GM19099 (cell line): ENCODE results near the gene ALX4.

ENCODE experiments used
- POLR2A ChIP-seq: IDR thresholded peaks from 3 replicates; pipeline ENCODE4 v1.6.1; 2011; ENCODE audit warnings: low read depth; ENCODE audit not compliant: insufficient read length; ENCODE audit errors: extremely low read depth

ALX4 gene

DNA sequence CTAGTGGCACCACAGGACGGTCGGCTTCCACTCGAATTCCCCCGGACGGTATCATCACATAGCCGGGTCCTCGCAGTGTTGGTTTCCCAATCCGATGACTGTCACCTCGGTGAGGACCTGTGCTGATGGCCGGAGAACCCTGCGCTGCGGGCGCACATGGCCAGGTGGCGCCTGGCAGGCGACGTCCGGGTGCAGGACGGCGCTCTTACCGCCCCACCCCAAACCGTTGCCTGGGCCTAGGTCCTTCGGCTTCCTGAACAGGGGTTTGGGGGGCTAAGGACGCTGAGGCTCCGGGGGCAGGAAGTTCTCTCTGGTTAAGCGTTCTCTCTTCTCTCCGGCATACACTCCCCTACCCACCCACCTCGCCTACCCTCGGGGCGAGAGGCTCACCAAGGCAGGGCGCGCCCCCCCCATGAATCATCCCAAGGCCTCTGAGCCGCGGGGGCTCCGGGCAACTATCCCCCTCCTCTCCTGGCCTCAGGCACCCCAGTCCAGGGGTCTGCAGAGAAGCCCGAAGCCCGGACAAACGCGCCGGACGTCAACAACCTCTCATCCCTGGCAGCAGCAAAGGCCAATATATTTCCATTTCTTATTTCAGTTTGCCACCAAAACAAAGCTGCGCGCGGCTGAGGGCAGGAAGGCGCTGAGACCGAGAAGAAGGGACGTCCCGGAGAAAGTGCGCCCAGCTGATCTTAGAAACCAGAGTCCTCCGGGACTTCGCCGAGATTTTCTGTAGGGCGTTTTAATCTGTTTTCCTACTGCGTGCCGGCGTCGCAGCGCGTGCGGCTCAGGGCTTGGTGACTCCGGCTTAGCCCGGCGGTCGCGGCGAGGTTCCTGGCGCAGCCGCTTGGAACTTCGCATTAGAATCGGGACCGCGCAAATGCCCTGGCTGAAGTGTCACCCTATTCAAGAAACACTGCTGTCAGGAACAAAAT lies 5.6 kb downstream of the ALX4 start:
- TF ChIP-seq POLR2A: no peak

DNA sequence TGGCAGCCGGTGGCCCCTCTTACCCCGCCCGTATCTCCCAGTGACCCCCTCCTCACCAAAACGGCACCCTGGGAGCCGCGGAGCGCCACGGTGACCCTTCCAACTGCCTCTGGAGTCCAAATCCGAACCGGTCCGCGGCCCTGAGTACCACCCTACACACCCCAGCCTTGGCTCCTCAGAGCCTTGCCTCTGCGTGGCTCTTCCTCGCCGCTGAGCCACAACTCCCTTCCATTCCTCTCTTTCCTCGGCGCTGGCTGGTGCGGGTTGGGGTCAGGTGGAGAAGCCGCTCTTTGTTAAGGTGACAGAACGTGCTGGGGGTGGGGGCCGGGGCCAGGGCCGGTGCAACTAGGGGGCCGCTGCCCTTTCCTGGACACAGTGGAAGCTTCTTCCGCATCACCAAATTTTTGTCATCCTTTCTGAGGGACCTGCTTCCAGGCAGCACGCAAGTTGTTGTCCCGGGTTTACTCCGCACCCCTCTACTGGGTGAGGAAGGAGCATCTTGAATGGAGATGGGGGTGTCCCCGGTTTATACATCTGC lies 6.5 kb downstream of the ALX4 start:
- TF ChIP-seq POLR2A: no peak

DNA sequence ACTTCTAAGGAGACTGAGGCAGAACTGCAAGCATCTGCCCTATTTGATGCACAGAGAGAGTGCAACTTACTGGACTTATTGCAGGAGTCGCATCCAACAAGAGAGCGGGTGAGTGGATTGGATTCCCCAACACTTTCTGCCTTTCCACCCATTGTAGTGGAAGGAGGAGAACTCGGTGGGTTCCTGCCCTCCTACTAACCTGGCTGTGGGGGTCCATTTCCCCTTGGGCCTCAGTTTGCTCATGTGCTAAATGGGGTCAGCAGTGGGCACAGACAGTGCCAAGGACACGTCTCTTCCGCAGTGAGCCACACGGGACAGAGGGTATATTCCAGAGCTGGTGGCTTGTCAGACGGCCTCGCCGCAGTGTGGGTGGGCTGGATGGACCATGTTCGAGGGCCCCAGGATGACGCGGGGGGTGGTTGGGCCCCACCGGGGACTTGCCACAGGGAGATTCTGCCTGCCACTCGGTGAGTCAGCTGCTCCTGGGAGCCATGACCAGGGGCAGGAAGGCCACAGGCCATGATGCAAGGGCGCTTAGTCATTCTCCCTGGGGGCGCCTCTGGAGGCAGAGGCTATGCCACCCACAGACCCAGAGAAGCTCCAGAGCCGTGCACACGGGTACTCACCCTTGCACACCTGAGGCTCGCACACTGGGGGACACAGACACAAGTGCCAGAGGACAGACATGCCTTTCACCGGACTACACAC lies 8.2 kb downstream of the ALX4 start:
- no peak for TF ChIP-seq POLR2A

DNA sequence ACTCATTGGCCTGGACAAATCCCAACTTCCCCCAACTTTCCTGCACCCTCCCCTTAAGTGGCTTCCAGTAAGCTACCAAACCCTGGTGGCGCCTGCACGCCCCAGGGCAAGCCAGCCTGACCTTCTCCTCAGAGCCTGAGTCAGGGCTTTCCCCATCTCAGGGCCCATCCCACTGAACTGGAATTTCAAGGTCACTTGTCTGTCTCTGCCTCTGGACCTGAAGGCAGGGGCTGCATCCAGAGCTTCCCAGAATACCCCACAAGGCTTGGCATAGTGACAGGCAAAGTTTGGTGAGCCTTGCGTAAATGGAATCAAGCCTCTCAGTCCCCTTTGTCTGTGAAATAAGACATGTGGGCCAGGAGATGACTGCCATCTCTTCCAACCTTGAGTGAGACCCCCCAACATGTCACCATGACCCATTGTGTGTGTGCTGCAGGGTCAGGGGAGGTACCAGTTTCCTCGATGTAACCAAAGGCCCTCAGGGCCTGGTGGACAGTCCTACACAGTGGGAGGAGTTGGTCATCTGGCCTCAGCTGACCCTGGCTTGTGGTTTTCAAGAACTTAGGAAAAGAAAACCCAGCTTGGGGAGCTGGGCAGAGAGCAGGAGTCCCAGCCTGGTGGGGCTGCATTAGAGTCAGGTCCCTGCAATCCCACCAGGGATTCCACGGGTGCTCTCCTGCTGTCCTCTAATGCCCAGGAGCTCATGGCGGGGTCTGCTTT lies 8.9 kb downstream of the ALX4 start:
- TF ChIP-seq POLR2A: no peak

DNA sequence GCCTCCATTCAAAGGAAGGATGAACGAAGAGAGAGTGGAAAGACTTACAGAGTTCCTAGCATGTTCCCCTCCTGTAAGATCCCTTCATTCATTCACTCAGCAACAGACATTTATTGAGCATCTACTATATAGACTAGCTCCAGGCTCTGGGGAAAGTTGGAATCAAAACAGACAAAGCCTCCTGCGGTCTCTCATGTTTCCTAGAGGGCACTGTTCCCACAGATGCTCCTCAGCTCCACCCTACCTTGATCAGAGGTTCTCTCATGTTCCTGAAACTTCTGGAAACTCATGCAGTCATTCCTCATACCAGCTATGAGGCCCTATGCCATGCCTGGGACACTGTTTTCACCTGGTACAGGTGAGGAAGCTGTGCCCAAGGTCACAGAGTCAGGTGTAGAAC lies 11.1 kb downstream of the ALX4 start:
- TF ChIP-seq POLR2A: no peak

DNA sequence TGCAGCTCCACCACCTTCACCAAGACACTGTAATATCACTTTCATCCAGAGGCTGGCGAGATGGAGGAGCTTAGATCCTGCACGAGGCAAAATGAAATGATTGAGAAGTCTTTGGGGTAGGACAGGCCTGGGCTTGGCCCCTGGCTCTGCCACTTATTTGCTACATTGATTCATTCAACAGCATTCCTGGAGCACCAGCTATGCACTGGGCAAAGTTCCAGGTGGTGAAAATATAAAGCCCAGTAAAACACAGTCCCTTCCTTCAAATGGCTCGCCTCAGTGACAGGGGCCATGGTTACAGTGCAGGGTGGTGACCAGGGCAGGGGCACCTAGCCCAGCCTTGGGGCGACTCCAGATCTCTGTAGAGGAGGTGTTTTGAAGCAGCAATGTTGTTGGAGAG lies 19.7 kb downstream of the ALX4 start:
- no peak for TF ChIP-seq POLR2A

DNA sequence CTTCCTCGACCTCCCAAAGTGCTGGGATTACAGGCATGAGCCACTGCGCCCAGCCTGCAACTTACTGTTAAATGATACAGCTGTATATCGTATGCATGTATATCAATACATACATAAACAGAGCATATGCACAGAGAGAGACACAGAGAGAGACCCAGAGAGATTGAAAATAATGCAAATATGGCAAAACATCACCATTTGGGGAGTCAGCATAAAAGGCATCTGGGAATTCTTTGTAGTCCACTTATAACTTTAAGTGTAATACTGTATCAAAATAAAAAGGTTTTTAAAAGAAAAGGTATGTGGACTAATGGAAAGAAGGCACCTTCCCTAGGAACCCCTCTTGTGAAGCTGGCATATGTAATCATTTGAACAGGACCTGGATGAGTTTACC lies 21.8 kb downstream of the ALX4 start:
- no peak for TF ChIP-seq POLR2A

DNA sequence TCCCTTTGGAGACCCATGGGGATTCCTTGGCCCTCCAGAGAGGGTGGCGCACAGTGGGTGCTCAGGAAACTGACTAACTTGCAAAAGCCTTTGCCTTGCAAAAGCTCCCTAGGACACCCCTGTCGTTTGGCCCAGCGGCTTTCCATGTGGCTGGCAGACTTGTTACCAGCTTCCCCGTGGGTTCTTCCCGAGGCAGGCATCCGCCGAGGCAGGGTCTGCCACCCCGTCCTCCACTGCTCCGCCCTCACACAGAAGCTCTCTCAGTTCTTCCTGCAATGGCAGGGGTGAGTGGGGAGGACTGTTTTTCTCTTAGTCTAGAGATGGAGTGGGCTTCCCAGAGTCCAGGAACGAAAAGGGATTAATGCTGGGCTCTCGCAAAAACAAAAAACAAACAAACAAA lies 23.0 kb downstream of the ALX4 start:
- TF ChIP-seq POLR2A: no peak

DNA sequence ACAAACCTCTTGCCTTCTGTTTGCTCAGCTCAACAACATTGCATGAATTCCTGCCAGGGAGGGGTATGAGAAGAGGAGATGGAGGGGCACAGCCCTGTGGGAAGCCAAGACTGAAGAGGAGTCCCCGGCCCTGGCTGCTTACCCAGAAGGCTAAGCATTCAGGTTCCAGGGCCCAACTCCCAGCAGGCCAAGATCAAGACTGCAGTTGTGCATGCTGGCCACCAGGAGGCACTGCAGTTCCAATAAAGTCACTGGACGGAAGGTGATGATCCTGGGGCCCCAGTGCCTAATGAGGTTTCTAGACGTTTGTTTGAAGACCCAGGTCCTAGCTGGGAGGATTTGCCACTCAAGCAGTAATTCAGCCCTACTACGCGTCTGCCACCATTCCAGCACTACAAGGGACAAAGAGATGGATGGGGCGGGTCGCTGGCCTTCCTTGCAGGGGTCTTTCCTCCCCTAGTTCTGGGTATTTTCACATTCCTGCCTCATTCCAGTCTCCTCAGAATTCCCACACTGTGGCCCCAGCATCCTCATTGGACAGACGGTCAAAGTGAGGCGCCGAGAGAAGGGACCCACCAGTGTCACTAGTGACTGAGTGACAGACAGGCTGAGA lies 23.6 kb downstream of the ALX4 start:
- TF ChIP-seq POLR2A: no peak

DNA sequence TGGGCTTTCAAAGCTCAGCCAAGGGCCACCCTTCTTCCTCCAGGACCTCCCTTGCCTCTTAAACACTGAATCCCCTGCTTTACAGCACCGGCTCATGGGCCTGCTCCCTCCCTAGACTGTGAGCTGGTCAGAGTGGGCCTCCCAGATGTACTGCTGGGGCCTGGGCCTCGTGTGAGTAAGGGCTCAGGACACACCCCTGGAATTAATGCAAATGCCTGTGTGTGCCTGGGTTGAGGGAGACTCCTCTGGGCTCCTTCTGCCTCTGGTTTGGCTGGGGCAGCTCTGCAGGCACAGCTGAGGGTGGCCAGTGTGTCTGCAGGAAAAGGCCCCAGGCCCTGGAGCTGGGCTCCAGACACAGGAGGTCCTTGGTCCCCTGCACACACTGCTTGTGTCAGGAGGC lies 24.2 kb downstream of the ALX4 start:
- no peak for TF ChIP-seq POLR2A

DNA sequence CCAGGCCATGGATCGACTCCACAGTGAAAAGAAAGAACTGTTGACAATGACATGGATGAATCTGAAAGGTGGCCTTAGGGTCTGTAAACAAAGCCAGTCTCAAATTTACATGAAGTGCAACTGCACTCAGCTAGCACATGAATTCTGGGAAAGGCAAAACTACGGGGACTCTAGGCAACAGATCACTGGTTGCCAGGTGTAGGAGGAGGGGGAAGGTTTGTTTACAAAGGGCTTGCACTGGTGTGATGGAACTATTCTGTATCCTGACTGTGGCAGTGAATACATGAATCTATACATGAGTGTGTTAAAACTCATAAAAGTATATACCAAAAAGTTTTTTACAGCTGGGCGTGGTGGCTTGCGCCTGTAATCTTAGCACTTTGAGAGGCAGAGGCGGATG lies 27.3 kb downstream of the ALX4 start:
- no peak for TF ChIP-seq POLR2A

DNA sequence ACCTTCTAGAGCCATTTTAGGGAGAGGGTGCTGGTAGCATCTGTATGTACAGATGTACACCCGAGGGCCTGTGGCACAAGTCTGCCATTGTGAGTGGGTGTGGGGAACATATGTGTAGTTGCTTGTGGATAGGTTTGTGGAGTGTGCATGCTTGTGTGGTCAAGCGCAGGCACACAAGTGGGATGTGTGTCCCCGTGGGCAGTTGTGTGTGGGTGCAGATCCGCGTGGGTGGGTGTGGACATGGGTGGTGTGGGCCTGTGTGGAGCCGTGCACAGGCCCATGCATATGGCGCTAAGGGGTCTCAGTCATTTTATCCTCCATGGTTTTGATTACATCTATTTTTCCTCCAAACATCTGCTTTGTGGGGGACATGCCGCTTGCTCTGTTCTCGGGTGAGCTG lies 28.8 kb downstream of the ALX4 start:
- TF ChIP-seq POLR2A: no peak

DNA sequence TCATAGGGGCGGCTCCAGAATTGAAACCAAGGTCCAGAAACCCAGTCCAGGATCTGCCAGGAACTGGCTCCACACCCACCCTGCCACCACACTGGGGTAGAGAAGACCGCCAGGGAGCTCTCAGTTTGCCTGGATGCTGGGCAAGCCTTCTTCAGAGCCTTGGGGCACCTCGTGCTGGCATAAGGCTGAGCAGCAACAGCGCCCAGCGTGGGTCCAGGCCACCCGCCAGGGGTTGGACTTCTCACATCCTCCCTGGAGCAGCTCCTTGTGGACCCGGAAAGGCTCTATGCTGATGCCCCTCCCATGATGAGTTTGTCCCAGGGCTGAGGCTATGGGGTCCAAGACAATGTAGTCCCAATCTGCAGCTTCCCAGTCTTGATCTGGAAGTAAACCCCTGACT lies 29.7 kb downstream of the ALX4 start:
- TF ChIP-seq POLR2A: no peak

DNA sequence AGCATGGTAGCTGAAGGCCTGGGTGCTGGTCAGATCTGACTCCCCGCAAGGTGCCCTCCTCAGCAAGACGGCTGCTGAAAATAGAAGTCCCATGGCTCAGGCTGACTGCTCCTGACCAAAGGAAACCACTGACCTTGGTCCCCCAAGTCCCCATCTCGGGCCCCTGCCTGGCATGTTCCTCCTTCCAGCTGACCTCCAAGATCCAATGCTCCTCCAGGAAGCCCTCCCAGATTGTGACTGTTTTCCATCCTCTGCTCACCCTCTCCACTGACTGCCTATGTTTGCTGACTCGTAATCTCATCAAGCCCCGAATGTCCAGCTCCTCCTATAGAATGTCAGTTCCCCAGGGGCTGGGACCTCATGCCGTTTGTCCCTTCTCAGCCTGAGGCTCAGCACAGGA lies 30.5 kb downstream of the ALX4 start:
- TF ChIP-seq POLR2A: no peak

DNA sequence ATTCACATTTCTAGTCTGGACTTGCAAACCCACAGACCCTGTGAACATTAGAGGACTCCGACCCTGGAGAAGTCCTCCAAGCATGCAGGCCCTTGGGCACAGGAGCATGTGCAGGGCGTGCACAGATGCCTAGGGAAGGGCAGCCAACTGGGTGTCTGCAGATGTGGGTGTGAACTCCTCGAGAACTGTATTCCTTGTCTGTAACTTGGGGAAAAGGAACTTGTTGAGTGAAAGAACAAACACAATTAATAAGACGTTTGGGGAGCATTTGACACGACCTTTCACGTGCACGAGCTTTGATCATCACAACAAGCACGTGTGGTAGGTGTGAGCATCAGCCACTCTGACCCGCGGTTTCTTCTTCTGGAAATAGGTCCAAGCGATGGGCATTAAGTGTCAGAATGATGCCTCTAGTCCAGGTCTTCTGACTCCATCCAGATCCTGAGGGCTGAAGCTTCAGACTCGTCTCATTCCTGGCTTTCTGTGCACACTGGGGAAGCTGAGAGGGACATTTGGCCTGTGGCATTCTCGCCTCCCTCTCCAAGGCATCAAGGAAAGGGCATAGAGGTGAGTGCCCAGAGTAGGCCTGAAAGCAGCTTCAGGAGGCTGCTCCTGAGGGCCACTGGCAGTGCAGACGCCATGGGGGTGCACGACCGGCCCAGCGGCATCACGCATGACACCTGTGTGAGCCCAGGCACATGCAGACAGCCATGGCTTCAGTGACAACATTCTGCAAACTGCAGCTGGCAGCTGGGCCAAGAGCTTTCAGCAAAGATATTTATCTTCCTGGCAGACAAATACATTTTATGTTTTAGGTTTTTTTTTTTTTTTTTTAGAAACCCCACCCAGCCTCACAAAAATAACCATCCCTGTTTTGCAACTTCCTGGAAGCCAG lies 32.5 kb downstream of the ALX4 start:
- TF ChIP-seq POLR2A: no peak
